HCT116 (cell line): ENCODE data around the gene CHST10. TPM values are rescaled to one million over a fixed set of nuclear protein-coding genes. Genes with fewer than 3 reads are reported as not detected.
A peak's percentile ranks its signal among the peaks of the same experiment; 100 is the strongest.

Source experiments
- ATAC-seq: fragments of 200-7000 bp; cut with Tn5 transposase; 2 replicates; pipeline ENCODE4 v1.9.1; 2020; ENCODE audit warnings: mild to moderate bottlenecking, moderate library complexity
- Bru-seq: library from RNA; stranded (reverse); fragments of 400-500 nt; gene quantifications from one replicate; lab custom pipeline; 2021; lab: Mats Ljungman, UMichigan
- BruChase-seq, 2 experiments: library from RNA; stranded (reverse); fragments of 400-500 nt; gene quantifications; one replicate each; lab custom pipeline; 2021; lab: Mats Ljungman, UMichigan
- BruUV-seq: library from RNA; stranded (reverse); fragments of 400-500 nt; replicated peaks from 2 replicates; lab custom pipeline; 2021; lab: Mats Ljungman, UMichigan
- CTCF ChIA-PET: fragments of 300-600 bp; sonication (Branson Sonifier 250); formaldehyde crosslinking; loops from one replicate; lab custom pipeline; 2021; ENCODE audit warnings: antibody characterized with exemption; lab: Charles Lee
- POLR2A ChIA-PET: fragments of 300-600, 350-600 bp; sonication (Branson Sonifier 250); formaldehyde crosslinking; loops from one replicate; lab custom pipeline; 2021; ENCODE audit warnings: antibody characterized with exemption; lab: Charles Lee
- RAD21 ChIA-PET, 2 experiments: fragments of 300-600 bp; sonication (Branson Sonifier 250); formaldehyde crosslinking; loops; one replicate each; lab custom pipeline; 2023; ENCODE audit warnings: low total read pairs in 2 of 2; ENCODE audit not compliant: uncharacterized antibody in 2 of 2, unreplicated experiment in 2 of 2, low non-redundant PET in 1 of 2; lab: Charles Lee
- DNase-seq: peaks from one replicate; pipeline ENCODE4 v3.0.0-alpha.2; 2010; ENCODE audit warnings: low read depth, low spot score
- H2AFZ ChIP-seq: fragments of 200-600 bp; shearing (Covaris generic), sonication (generic); 2 replicates; pipeline ENCODE4 v1.6.1; 2017; ENCODE audit warnings: low read depth, mixed run types, mixed read lengths, antibody characterized with exemption, low read length; ENCODE audit not compliant: poor library complexity, severe bottlenecking
- H3K27ac ChIP-seq: 2 replicates; pipeline ENCODE4 v1.5.1; 2012; ENCODE audit warnings: low read depth, low read length
- H3K27me3 ChIP-seq: fragments of 200-600 bp; sonication (generic); 2 replicates; pipeline ENCODE4 v1.6.1; 2016; ENCODE audit warnings: mixed run types, low read length, mixed read lengths; ENCODE audit not compliant: insufficient read depth
- H3K36me3 ChIP-seq, 2 experiments: fragments of 200-500 bp in 1 of 2; fragments of 200-600 bp in 1 of 2; sonication (Bioruptor generic) in 1 of 2; sonication (generic) in 1 of 2; 2 replicates each; pipeline versions ENCODE4 v1.5.1 to v1.6.1; 2014 to 2016; ENCODE audit warnings: low read length in 2 of 2, inconsistent platforms in 1 of 2, mixed read lengths in 1 of 2, mixed run types in 1 of 2; ENCODE audit not compliant: insufficient read depth in 2 of 2, control insufficient read depth in 1 of 2
- H3K4me1 ChIP-seq, 2 experiments: fragments of 200-600 bp in 1 of 2; sonication (generic) in 1 of 2; 2 replicates each; pipeline versions ENCODE4 v1.5.1 to v1.6.1; 2012 to 2017; ENCODE audit warnings: low read length in 2 of 2, inconsistent platforms in 1 of 2, mild to moderate bottlenecking in 1 of 2, mixed read lengths in 1 of 2, mixed run types in 1 of 2, moderate library complexity in 1 of 2; ENCODE audit not compliant: insufficient read depth in 2 of 2, control insufficient read depth in 1 of 2
- H3K4me2 ChIP-seq: fragments of 200-600 bp; sonication (generic); 2 replicates; pipeline ENCODE4 v1.6.1; 2017; ENCODE audit warnings: mixed run types, low read length, mixed read lengths
- H3K4me3 ChIP-seq, 2 experiments: fragments of 200-600 bp in 1 of 2; sonication (generic) in 1 of 2; replicated peaks in 1 of 2; 2 replicates each; pipeline ENCODE4 v1.5.1; 2011 to 2016; ENCODE audit warnings: low read length in 2 of 2, control low read depth in 1 of 2, low read depth in 1 of 2, mild to moderate bottlenecking in 1 of 2, mixed read lengths in 1 of 2, mixed run types in 1 of 2
- H3K79me2 ChIP-seq: fragments of 200-600 bp; sonication (generic); 2 replicates; pipeline ENCODE4 v1.6.1; 2017; ENCODE audit warnings: mild to moderate bottlenecking, mixed run types, low read length, moderate library complexity, mixed read lengths; ENCODE audit not compliant: insufficient read depth
- H3K9ac ChIP-seq: fragments of 200-600 bp; sonication (generic); 2 replicates; pipeline ENCODE4 v1.6.1; 2016; ENCODE audit warnings: low read length, mixed read lengths
- H3K9me2 ChIP-seq: fragments of 200-600 bp; sonication (generic), shearing (Covaris generic); 2 replicates; pipeline ENCODE4 v1.6.1; 2017; ENCODE audit warnings: mixed run types, mild to moderate bottlenecking, moderate library complexity; ENCODE audit not compliant: insufficient read depth
- H3K9me3 ChIP-seq, 2 experiments: fragments of 200-500 bp in 1 of 2; fragments of 200-600 bp in 1 of 2; sonication (Bioruptor generic) in 1 of 2; sonication (generic) in 1 of 2; 2 replicates each; pipeline ENCODE4 v1.6.1; 2014 to 2017; ENCODE audit warnings: low read length in 2 of 2, mixed read lengths in 2 of 2, inconsistent platforms in 1 of 2, low read depth in 1 of 2, mild to moderate bottlenecking in 1 of 2, mixed run types in 1 of 2, moderate library complexity in 1 of 2; ENCODE audit not compliant: control insufficient read depth in 1 of 2, insufficient read depth in 1 of 2
- H4K20me1 ChIP-seq: fragments of 200-600 bp; sonication (generic), shearing (Covaris generic); 2 replicates; pipeline ENCODE4 v1.6.1; 2017; ENCODE audit warnings: mixed run types, mild to moderate bottlenecking, moderate library complexity; ENCODE audit not compliant: insufficient read depth
- CBX3 ChIP-seq: IDR thresholded peaks from 2 replicates; pipeline ENCODE4 v1.6.1; 2012; ENCODE audit warnings: low read depth
- EGR1 ChIP-seq: IDR thresholded peaks from 2 replicates; pipeline ENCODE4 v1.6.1; 2012; ENCODE audit warnings: low read depth
- ELF1 ChIP-seq: IDR thresholded peaks from 2 replicates; pipeline ENCODE4 v1.6.1; 2012; ENCODE audit warnings: low read depth, borderline replicate concordance
- EZH2 ChIP-seq: fragments of 200-600 bp; sonication (generic); IDR thresholded peaks from 2 replicates; pipeline ENCODE4 v1.6.1; 2017; ENCODE audit warnings: antibody characterized with exemption, mixed run types
- EZH2phosphoT487 ChIP-seq: fragments of 200-600 bp; IDR thresholded peaks from 2 replicates; pipeline ENCODE4 v1.6.1; 2018; ENCODE audit warnings: antibody characterized with exemption, borderline replicate concordance
- FOSL1 ChIP-seq: IDR thresholded peaks from 2 replicates; pipeline ENCODE4 v1.6.1; 2012; ENCODE audit warnings: low read depth
- JUND ChIP-seq: IDR thresholded peaks from 2 replicates; pipeline ENCODE4 v1.6.1; 2012
- POLR2A ChIP-seq: IDR thresholded peaks from 2 replicates; pipeline ENCODE4 v1.7.0; 2011; ENCODE audit warnings: borderline replicate concordance; ENCODE audit not compliant: insufficient read depth, insufficient read length; ENCODE audit errors: extremely low read depth
- POLR2AphosphoS5 ChIP-seq: IDR thresholded peaks from 2 replicates; pipeline ENCODE4 v1.6.1; 2011; ENCODE audit warnings: mild to moderate bottlenecking, low read depth, low read length, moderate library complexity
- SIN3A ChIP-seq: IDR thresholded peaks from 2 replicates; pipeline ENCODE4 v1.6.1; 2012; ENCODE audit warnings: low read depth
- SRF ChIP-seq: IDR thresholded peaks from 2 replicates; pipeline ENCODE4 v1.6.1; 2012; ENCODE audit warnings: low read depth
- YY1 ChIP-seq: IDR thresholded peaks from 2 replicates; pipeline ENCODE4 v1.6.1; 2011; ENCODE audit warnings: low read length, low read depth, moderate library complexity, mild to moderate bottlenecking; ENCODE audit not compliant: insufficient replicate concordance; ENCODE audit errors: extremely low read depth
- ZNF274 ChIP-seq: fragments of 200-500 bp; sonication (Bioruptor generic); IDR thresholded peaks from 2 replicates; pipeline ENCODE4 v1.6.1; 2014; ENCODE audit warnings: mild to moderate bottlenecking, low read depth, low read length, inconsistent platforms
- intact Hi-C: fragments of 100-400 bp; cut with micrococcal nuclease; formaldehyde crosslinking; loops from 2 replicates; pipeline ENCODE4 v1.10.0; 2022
- long read RNA-seq: library from polyadenylated mRNA; unstranded; transcript quantifications from one replicate; pipeline ENCODE4 v2.0.0, GENCODE V29; 2021; ENCODE audit not compliant: unreplicated experiment
- polyA plus RNA-seq: library from polyadenylated mRNA; unstranded; fragments of >200 nt; gene quantifications from 2 replicates; pipeline ENCODE4 v1.2.1, GENCODE V29; 2012; ENCODE audit warnings: missing spikeins
- total RNA-seq: library from RNA; stranded (reverse); gene quantifications from one replicate; pipeline ENCODE4 v1.2.1, GENCODE V29; 2021; ENCODE audit not compliant: unreplicated experiment
- TF ChIP-seq, protein P1 (sequence below): IDR thresholded peaks from 2 replicates; pipeline ENCODE4 v1.6.1; 2012
- TF ChIP-seq, protein P2 (sequence below): IDR thresholded peaks from 2 replicates; pipeline ENCODE4 v1.6.1; 2012

Gene CHST10, protein sequence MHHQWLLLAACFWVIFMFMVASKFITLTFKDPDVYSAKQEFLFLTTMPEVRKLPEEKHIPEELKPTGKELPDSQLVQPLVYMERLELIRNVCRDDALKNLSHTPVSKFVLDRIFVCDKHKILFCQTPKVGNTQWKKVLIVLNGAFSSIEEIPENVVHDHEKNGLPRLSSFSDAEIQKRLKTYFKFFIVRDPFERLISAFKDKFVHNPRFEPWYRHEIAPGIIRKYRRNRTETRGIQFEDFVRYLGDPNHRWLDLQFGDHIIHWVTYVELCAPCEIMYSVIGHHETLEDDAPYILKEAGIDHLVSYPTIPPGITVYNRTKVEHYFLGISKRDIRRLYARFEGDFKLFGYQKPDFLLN
- total RNA-seq (0.27 TPM), Bru-seq, nascent RNA (percentile 12 among the genes with signal in this experiment), BruChase-seq, experiment 1, labeled RNA remaining after a 6-hour chase (percentile 10 among the genes with signal in this experiment), BruChase-seq, experiment 2, labeled RNA remaining after a 2-hour chase (percentile 6 among the genes with signal in this experiment)
- not detected in 2 replicates for polyA plus RNA-seq
- long read RNA-seq, result 0 reads

DNA sequence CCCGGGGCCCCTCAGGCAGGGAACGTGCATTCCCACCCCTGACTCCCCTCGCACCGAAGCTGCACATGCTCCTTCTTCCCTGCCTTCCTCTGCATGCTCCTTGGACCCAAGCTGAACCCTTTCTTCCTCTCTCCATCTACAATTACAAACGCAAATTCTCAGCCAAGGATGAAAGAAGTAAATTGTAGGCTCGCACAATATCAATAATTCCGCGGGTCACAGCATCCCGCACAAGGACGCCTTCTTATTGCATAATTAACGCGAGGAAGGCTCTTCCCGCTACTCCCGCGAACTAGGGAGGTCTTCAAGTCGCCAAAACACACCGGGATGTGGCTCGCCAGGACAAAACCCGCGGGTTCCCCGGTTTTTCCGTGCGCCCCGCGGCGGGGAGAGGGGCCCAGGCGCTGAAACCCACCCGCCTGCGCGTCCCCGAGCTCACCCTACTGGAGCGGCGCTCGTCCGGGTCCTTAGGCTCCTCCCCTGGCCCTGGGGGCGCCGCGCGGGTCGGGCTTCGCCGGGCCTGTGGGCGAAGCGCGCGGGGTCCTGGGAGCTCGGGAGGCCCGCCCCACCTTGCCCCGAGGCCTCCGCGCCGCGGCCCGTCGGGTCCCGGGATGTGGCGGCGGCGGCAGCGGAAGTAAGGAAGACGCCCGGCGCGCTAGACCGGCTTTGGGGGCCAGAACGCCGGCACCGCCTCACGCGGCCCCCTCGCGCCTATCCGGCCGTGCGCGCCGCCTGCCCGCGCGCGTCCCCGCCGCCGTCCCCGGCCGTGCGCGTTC is at the start of gene CHST10:
TSS of gene CHST10 (minus strand) at position 734 of the 776 bp plus-strand sequence. CDS start 10,993 bp downstream, outside the sequence.
- H3K9ac ChIP-seq, result no peak within 1 kb of the TSS
- no TSS peak for BruUV-seq
- H3K36me3 ChIP-seq, result no peaks in the 10 kb centered on the region
- no peaks in the 10 kb centered on the region for H3K27me3 ChIP-seq
- no peak within 1 kb of the TSS for H3K4me2 ChIP-seq
- H3K4me1 ChIP-seq, result no peaks in the 10 kb centered on the region
- no peaks in the 10 kb centered on the region for H3K79me2 ChIP-seq
- H3K9me3 ChIP-seq, result no peaks in the 10 kb centered on the region
- no peaks in the 10 kb centered on the region for H3K9me2 ChIP-seq
- no peak within 1 kb of the TSS for H2AFZ ChIP-seq
- no peaks in the 10 kb centered on the region for H4K20me1 ChIP-seq
- TF ChIP-seq SIN3A (no peak), EZH2phosphoT487 (no peak), FOSL1 (no peak), POLR2AphosphoS5 (no peak), ZNF274 (no peak), SRF (no peak), CBX3 (no peak), YY1 (no peak), EGR1 (no peak), EZH2 (no peak), JUND (no peak), ELF1 (no peak), POLR2A (no peak)
- TF ChIP-seq, protein P1, sequence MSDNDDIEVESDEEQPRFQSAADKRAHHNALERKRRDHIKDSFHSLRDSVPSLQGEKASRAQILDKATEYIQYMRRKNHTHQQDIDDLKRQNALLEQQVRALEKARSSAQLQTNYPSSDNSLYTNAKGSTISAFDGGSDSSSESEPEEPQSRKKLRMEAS, result no peak
- TF ChIP-seq, protein P2, sequence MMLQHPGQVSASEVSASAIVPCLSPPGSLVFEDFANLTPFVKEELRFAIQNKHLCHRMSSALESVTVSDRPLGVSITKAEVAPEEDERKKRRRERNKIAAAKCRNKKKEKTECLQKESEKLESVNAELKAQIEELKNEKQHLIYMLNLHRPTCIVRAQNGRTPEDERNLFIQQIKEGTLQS, result no peak
- ATAC-seq, result no peak
- H3K27ac ChIP-seq, result no peak within 1 kb of the TSS
- POLR2A ChIA-PET, result no interaction called here
- H3K4me3 ChIP-seq, result no peak within 1 kb of the TSS
- no peak for DNase-seq
- intact Hi-C loops, result no loop called here
- RAD21 ChIA-PET, result no interaction called here
- CTCF ChIA-PET, result no interaction called here
